Left lung (tissue), 10 donors: ENCODE measurements around the gene PDZD7. TPM values are rescaled to one million over a fixed set of nuclear protein-coding genes. Genes with fewer than 3 reads are reported as not detected.

ENCODE experiments used
- ATAC-seq: fragments of 200-7000 bp; cut with Tn5 transposase; one replicate; pipeline ENCODE4 v1.9.1; 2020; ENCODE audit warnings: moderate library complexity
- DNase-seq, 4 donors: peaks; one replicate each; pipeline ENCODE4 v3.0.0-alpha.2; 2013 to 2020
- H3K27ac ChIP-seq, 2 donors: fragments of 200-600 bp; sonication (generic) in 1 of 2; one replicate each; pipeline versions ENCODE4 v1.5.0 to v1.8.0; 2020 to 2021
- H3K27me3 ChIP-seq, 2 donors: fragments of 200-600 bp; sonication (generic) in 1 of 2; one replicate each; pipeline versions ENCODE4 v1.5.0 to v1.8.0; 2020 to 2021
- H3K36me3 ChIP-seq, 2 donors: fragments of 200-600 bp; sonication (generic) in 1 of 2; one replicate each; pipeline versions ENCODE4 v1.5.0 to v1.8.0; 2020 to 2021
- H3K4me1 ChIP-seq, 2 donors: fragments of 200-600 bp; one replicate each; pipeline ENCODE4 v1.8.0; 2021
- H3K4me3 ChIP-seq, 2 donors: fragments of 200-600 bp; sonication (generic) in 1 of 2; one replicate each; pipeline versions ENCODE4 v1.5.0 to v1.8.0; 2020 to 2021; ENCODE audit warnings: mild to moderate bottlenecking in 1 of 2
- H3K9me3 ChIP-seq, 2 donors: fragments of 200-600 bp; sonication (generic) in 1 of 2; one replicate each; pipeline versions ENCODE4 v1.5.0 to v1.8.0; 2020 to 2021
- CTCF ChIP-seq, 2 donors: fragments of 200-600 bp; sonication (generic) in 1 of 2; IDR thresholded peaks; one replicate each; pipeline versions ENCODE4 v1.5.0 to v1.8.0; 2021; ENCODE audit warnings: antibody characterized with exemption in 2 of 2
- intact Hi-C, 2 donors: fragments of 100-400 bp; cut with DNase I; formaldehyde crosslinking; loops; one replicate each; pipeline versions ENCODE4 v1.11.2 to v1.14.2; 2022
- microRNA-seq, 2 donors: library from miRNA; unstranded; fragments of <30 nt; microRNA quantifications; one replicate each; pipeline ENCODE4, GENCODE V29; 2019
- polyA plus RNA-seq, 6 donors: library from polyadenylated mRNA; unstranded; fragments of 120-200 nt; gene quantifications; one replicate each; pipeline ENCODE4 v1.2.1, GENCODE V29; 2013; ENCODE audit not compliant: insufficient read length in 6 of 6
- total RNA-seq, 2 donors: library from RNA; stranded (reverse); fragmentation: NEBNext Ultra II Directional; extraction: Animal tissue kit (Norgen Biotek cat#: 25700); gene quantifications; one replicate each; pipeline ENCODE4 v1.2.1, GENCODE V29; 2021
- donor health status: DM: no; HTN: yes; CAD: no.
- donor health status: DM: no; HTN: no; CAD: no.

PDZD7 gene
- total and polyA plus RNA-seq, 8 donors = 0.41 to 0.96 (median 0.71) TPM

GRCh38 chr10:100965820-100966219 lies 65.1 kb downstream of the PDZD7 start:
- Histone ChIP-seq H3K27me3 (peaks cover 0 to 15% of the 10 kb centered on the region in 2 donors), H3K4me3 (no peak overlapping the region), H3K27ac (no peak overlapping the region), H3K9me3 (no peaks in the 10 kb centered on the region), H3K36me3 (peaks cover 0 to 46% of the 10 kb centered on the region in 2 donors), H3K4me1 (peaks cover 5 to 15% of the 10 kb centered on the region in 2 donors)
- DNase-seq = no peak
- ATAC-seq = no peak
- intact Hi-C loops = no loop called here
- TF ChIP-seq CTCF (IDR thresholded peaks at IDR 0.05) = no peak

GRCh38 chr10:100963826-100964225 lies 67.1 kb downstream of the PDZD7 start:
- H3K27ac ChIP-seq = no peak overlapping the region
- peaks cover 0 to 1% of the 10 kb centered on the region in 2 donors for H3K27me3 ChIP-seq
- ATAC-seq (no peak), DNase-seq (no peak)
- no peaks in the 10 kb centered on the region for H3K9me3 ChIP-seq
- intact Hi-C loops = no loop called here
- no peak overlapping the region for H3K4me3 ChIP-seq
- H3K36me3 ChIP-seq = peaks cover 0 to 66% of the 10 kb centered on the region in 2 donors
- no peak for TF ChIP-seq CTCF (IDR thresholded peaks at IDR 0.05)
- H3K4me1 ChIP-seq = peaks cover 3 to 4% of the 10 kb centered on the region in 2 donors

GRCh38 chr10:100962351-100963080 lies 68.4 kb downstream of the PDZD7 start:
- intact Hi-C loops = no loop called here
- no peak overlapping the region for H3K27ac ChIP-seq
- no peaks in the 10 kb centered on the region for H3K27me3 ChIP-seq
- H3K9me3 ChIP-seq = no peaks in the 10 kb centered on the region
- H3K4me3 ChIP-seq = no peak overlapping the region
- peak in 1 of 4 donors; percentile 30 for DNase-seq
- TF ChIP-seq CTCF (IDR thresholded peaks at IDR 0.05) = no peak
- peaks cover 0 to 79% of the 10 kb centered on the region in 2 donors for H3K36me3 ChIP-seq
- no peak for ATAC-seq
- no peaks in the 10 kb centered on the region for H3K4me1 ChIP-seq

- ATAC-seq (no peak), DNase-seq (no peak)
- Histone ChIP-seq H3K27ac (no peak overlapping the region), H3K4me1 (no peaks in the 10 kb centered on the region), H3K36me3 (peaks cover 0 to 91% of the 10 kb centered on the region in 2 donors), H3K27me3 (no peaks in the 10 kb centered on the region), H3K9me3 (no peaks in the 10 kb centered on the region), H3K4me3 (no peak overlapping the region)
- no peak for TF ChIP-seq CTCF (IDR thresholded peaks at IDR 0.05)
- intact Hi-C loops = no loop called here
Observed at GRCh38 chr10:100960251-100960650, 70.7 kb downstream of the PDZD7 start.

Small RNA genes within 50 kb of the gene (microRNA-seq; reads per million reads assigned to microRNA genes)
- gene MIR608 = 0 reads per million in 2 donors

Other genes starting within 250 kb of the PDZD7 start
- gene SLF2, start 118.2 kb downstream of the PDZD7 start, total RNA-seq = 10 to 100 TPM; 26.4 to 35.6 TPM
- gene SLF2, start 118.2 kb downstream of the PDZD7 start, polyA plus RNA-seq = 10 to 100 TPM; 54.9 to 70.7 (median 63.2) TPM
- 10 to 100 TPM in 1 of 2 donors, 1 to 10 TPM in 1; 2.7 to 18.9 TPM for gene SEMA4G, start 61.6 kb downstream of the PDZD7 start, total RNA-seq
- 10 to 100 TPM; 33.4 to 44.2 (median 34.5) TPM for gene SEMA4G, start 61.6 kb downstream of the PDZD7 start, polyA plus RNA-seq
- gene MRPL43, start 43.6 kb downstream of the PDZD7 start, total RNA-seq = 10 to 100 TPM; 55.0 to 67.9 TPM
- gene MRPL43, start 43.6 kb downstream of the PDZD7 start, polyA plus RNA-seq = 100 to 1,000 TPM in 1 of 6 donors, 10 to 100 TPM in 5; 75.7 to 103 (median 86.4) TPM
- 1 to 10 TPM; 3.4 to 6.6 TPM for gene TWNK, start 43.6 kb downstream of the PDZD7 start, total RNA-seq
- gene TWNK, start 43.6 kb downstream of the PDZD7 start, polyA plus RNA-seq = 10 to 100 TPM in 5 of 6 donors, 1 to 10 TPM in 1; 9.2 to 12.5 (median 10.6) TPM
- 10 to 100 TPM; 47.6 to 48.6 TPM for gene LZTS2, start 31.3 kb downstream of the PDZD7 start, total RNA-seq
- gene LZTS2, start 31.3 kb downstream of the PDZD7 start, polyA plus RNA-seq = 10 to 100 TPM; 45.2 to 65.7 (median 59.1) TPM
- 10 to 100 TPM; 67.2 to 79.0 TPM for gene SFXN3, start 105 bp upstream of the PDZD7 start, total RNA-seq
- gene SFXN3, start 105 bp upstream of the PDZD7 start, polyA plus RNA-seq = 10 to 100 TPM; 20.8 to 29.6 (median 22.5) TPM
- 10 to 100 TPM in 1 of 2 donors, 1 to 10 TPM in 1; 7.1 to 12.0 TPM for gene KAZALD1, start 30.9 kb upstream of the PDZD7 start, total RNA-seq
- 10 to 100 TPM in 5 of 6 donors, 1 to 10 TPM in 1; 9.3 to 17.0 (median 14.2) TPM for gene KAZALD1, start 30.9 kb upstream of the PDZD7 start, polyA plus RNA-seq
- not detected for gene TLX1, start 100.2 kb upstream of the PDZD7 start, total RNA-seq
- not detected for gene TLX1, start 100.2 kb upstream of the PDZD7 start, polyA plus RNA-seq
- gene LBX1, start 198.3 kb upstream of the PDZD7 start, total RNA-seq = under 1 TPM; 0.18 to 0.47 TPM
- under 1 TPM; 0.18 to 0.75 (median 0.41) TPM for gene LBX1, start 198.3 kb upstream of the PDZD7 start, polyA plus RNA-seq